NCI-H2081 treated with DMSO at 0.1 percent for 48 hours (cell line): ENCODE measurements around the gene TIMP2.

Experiments
- DNase-seq: peaks from one replicate; lab custom pipeline; 2025; lab: John Stamatoyannopoulos, UW

The TIMP2 gene

GRCh38 chr17:78838574-78839005, 86.6 kb downstream of the TIMP2 start:
- peak; percentile 72 for DNase-seq

- DNase-seq, result no peak
These were observed 88.7 kb downstream of the TIMP2 start for GRCh38 chr17:78836420-78837021.

- DNase-seq, result no peak
These were observed 90.6 kb downstream of the TIMP2 start for GRCh38 chr17:78834571-78834970.

- no peak for DNase-seq
These were observed 92.7 kb downstream of the TIMP2 start for GRCh38 chr17:78832541-78832810.

GRCh38 chr17:78831688-78832540, 93.3 kb downstream of the TIMP2 start:
- DNase-seq, result peak; percentile 16

- no peak for DNase-seq
These were observed 95.7 kb downstream of the TIMP2 start for GRCh38 chr17:78829477-78829876.

- no peak for DNase-seq
These were observed 96.6 kb downstream of the TIMP2 start for GRCh38 chr17:78828470-78829185.

GRCh38 chr17:78826836-78827509, 98.2 kb downstream of the TIMP2 start:
- no peak for DNase-seq

GRCh38 chr17:78826421-78826820, 98.8 kb downstream of the TIMP2 start:
- no peak for DNase-seq

GRCh38 chr17:78825696-78826095, 99.5 kb downstream of the TIMP2 start:
- DNase-seq, result no peak

GRCh38 chr17:78824240-78824639, 100.9 kb downstream of the TIMP2 start:
- no peak for DNase-seq

- no peak for DNase-seq
These were observed 101.7 kb downstream of the TIMP2 start for GRCh38 chr17:78823282-78824046.

GRCh38 chr17:78822552-78822951, 102.6 kb downstream of the TIMP2 start:
- DNase-seq, result no peak

GRCh38 chr17:78821961-78822360, 103.2 kb downstream of the TIMP2 start:
- no peak for DNase-seq

GRCh38 chr17:78820841-78821240, 104.3 kb downstream of the TIMP2 start:
- DNase-seq, result no peak

- DNase-seq, result no peak
These were observed 105.1 kb downstream of the TIMP2 start for GRCh38 chr17:78819806-78820792.

- no peak for DNase-seq
These were observed 105.8 kb downstream of the TIMP2 start for GRCh38 chr17:78819402-78819801.

GRCh38 chr17:78818932-78819331, 106.3 kb downstream of the TIMP2 start:
- no peak for DNase-seq

- no peak for DNase-seq
These were observed 106.9 kb downstream of the TIMP2 start for GRCh38 chr17:78818152-78818846.

GRCh38 chr17:78817123-78817522, 108.1 kb downstream of the TIMP2 start:
- no peak for DNase-seq
